Neural progenitor cell (in vitro differentiated cells): ENCODE measurements around the gene KRT40. TPM values are rescaled to one million over a fixed set of nuclear protein-coding genes. Genes with fewer than 3 reads are reported as not detected.
A peak's percentile ranks its signal among the peaks of the same experiment; 100 is the strongest.

Experiments
- DNase-seq: peaks from one replicate; pipeline ENCODE4 v3.0.0-alpha.2; 2016; ENCODE audit warnings: low spot score
- H2AFZ ChIP-seq: fragments of 200-600 bp; sonication (generic); replicated peaks from 2 replicates; pipeline ENCODE4 v1.6.1; 2016; ENCODE audit warnings: antibody characterized with exemption
- H3F3A ChIP-seq: fragments of 200-600 bp; sonication (generic); 2 replicates; pipeline ENCODE4 v1.6.1; 2016; ENCODE audit warnings: antibody characterized with exemption, low read depth
- H3K27ac ChIP-seq: fragments of 200-600 bp; sonication (generic); 2 replicates; pipeline ENCODE4 v1.5.1; 2016; ENCODE audit warnings: mild to moderate bottlenecking
- H3K27me3 ChIP-seq: fragments of 200-600 bp; sonication (generic); 2 replicates; pipeline ENCODE4 v1.6.1; 2016; ENCODE audit warnings: mild to moderate bottlenecking, moderate library complexity
- H3K36me3 ChIP-seq: fragments of 200-600 bp; sonication (generic); 2 replicates; pipeline ENCODE4 v1.5.1; 2016
- H3K4me1 ChIP-seq: fragments of 200-600 bp; sonication (generic); 2 replicates; pipeline ENCODE4 v1.6.1; 2016; ENCODE audit warnings: mixed run types
- H3K4me2 ChIP-seq: fragments of 200-600 bp; sonication (generic); 2 replicates; pipeline ENCODE4 v1.6.1; 2016
- H3K4me3 ChIP-seq: fragments of 200-600 bp; sonication (generic); 2 replicates; pipeline ENCODE4 v1.5.1; 2016
- H3K79me2 ChIP-seq: fragments of 200-600 bp; sonication (generic); 2 replicates; pipeline ENCODE4 v1.6.1; 2016; ENCODE audit warnings: low read depth
- H3K9ac ChIP-seq: fragments of 200-600 bp; sonication (generic); 2 replicates; pipeline ENCODE4 v1.6.1; 2016
- H3K9me3 ChIP-seq: fragments of 200-600 bp; sonication (generic); 2 replicates; pipeline ENCODE4 v1.5.1; 2016; ENCODE audit warnings: low read depth
- H4K20me1 ChIP-seq: fragments of 200-600 bp; sonication (generic); 2 replicates; pipeline ENCODE4 v1.6.1; 2016; ENCODE audit warnings: low read depth
- H3K27ac Mint-ChIP-seq: 3 replicates; pipeline ENCODE4 v1.8.0; 2021; ENCODE audit warnings: mixed read lengths
- H3K27me3 Mint-ChIP-seq: 2 replicates; pipeline ENCODE4 v1.8.0; 2022; ENCODE audit warnings: low read depth, mild to moderate bottlenecking, inconsistent platforms, moderate library complexity, mixed read lengths; ENCODE audit not compliant: insufficient read depth
- H3K36me3 Mint-ChIP-seq: 3 replicates; pipeline ENCODE4 v1.8.0; 2021; ENCODE audit warnings: mixed read lengths
- H3K4me1 Mint-ChIP-seq: 3 replicates; pipeline ENCODE4 v1.8.0; 2021; ENCODE audit warnings: mixed read lengths
- H3K4me3 Mint-ChIP-seq: 3 replicates; pipeline ENCODE4 v1.8.0; 2021; ENCODE audit warnings: mild to moderate bottlenecking, moderate library complexity, mixed read lengths
- H3K9me3 Mint-ChIP-seq: 3 replicates; pipeline ENCODE4 v1.8.0; 2020; ENCODE audit warnings: mixed read lengths
- EZH2 ChIP-seq: fragments of 200-600 bp; sonication (generic); IDR thresholded peaks from 2 replicates; pipeline ENCODE4 v1.6.1; 2017; ENCODE audit warnings: antibody characterized with exemption, mild to moderate bottlenecking, moderate library complexity
- EZH2phosphoT487 ChIP-seq: fragments of 200-600 bp; sonication (generic); IDR thresholded peaks from 2 replicates; pipeline ENCODE4 v1.6.1; 2017; ENCODE audit warnings: antibody characterized with exemption
- total RNA-seq: library from RNA; depleted of rRNA; stranded (reverse); fragments of >200 nt; gene quantifications from 2 replicates; pipeline ENCODE4 v1.2.3, GENCODE V29; 2015; ENCODE audit warnings: low replicate concordance
- TF ChIP-seq, protein P1 (sequence below): fragments of 200-600 bp; sonication (generic); IDR thresholded peaks from 2 replicates; pipeline ENCODE4 v1.5.1; 2017; ENCODE audit warnings: antibody characterized with exemption, mild to moderate bottlenecking

KRT40 gene
- total RNA-seq, 1 donor from 2014 or later = not detected

DNA sequence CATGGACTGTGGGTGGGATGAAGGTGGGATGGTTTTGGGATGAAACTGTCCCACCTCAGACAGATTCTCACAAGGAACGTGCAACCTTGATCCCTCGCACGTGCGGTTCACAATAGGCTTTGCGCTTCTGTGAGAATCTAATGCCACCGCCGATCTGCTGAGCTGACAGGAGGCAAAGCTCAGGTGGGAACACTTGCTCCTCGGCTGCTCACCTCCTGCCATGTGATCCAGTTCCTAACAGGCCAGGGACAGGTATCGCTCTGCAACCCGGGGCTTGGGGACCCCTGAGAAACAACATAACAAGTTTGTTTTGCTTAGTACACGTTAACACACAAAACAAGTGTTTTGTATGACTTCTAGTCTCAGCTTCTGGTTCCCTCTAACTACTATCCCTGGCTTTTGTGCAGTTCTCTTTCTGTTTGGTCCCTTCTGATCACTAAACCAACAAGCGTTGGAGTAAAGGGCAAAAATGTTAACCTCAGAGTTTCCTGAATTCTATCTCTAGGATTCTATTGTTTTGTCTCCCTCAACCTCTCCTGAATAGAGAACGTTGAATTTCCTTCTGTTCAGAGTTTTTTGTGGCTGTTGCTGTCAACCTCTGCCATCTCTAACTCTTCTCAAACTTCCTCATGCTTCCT, 32.6 kb upstream of the KRT40 start:
- no peak overlapping the region for H3K4me3 Mint-ChIP-seq
- no peaks in the 10 kb centered on the region for H3K27me3 Mint-ChIP-seq
- peak overlapping the region; percentile 1 for H2AFZ ChIP-seq

DNA sequence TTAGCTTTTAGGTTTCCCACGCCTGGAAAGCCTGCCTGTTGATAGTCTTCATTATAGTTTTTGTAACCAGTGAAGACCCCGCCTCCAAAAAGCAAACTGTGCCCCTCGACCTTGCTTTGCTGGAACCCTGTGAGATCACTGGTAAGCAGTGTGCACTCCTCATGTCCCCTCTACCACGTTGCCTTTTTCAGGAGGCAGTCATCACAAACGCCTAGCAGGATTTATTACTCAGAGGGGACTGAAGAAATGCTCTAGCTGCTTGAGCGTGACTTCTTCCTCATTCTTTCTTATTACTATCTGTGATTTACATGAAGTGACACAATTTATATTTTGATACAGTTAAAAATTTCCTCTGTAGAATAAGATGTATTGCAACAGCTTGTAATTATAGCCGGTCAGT, 31.3 kb upstream of the KRT40 start:
- DNase-seq = no peak
- H3K27ac ChIP-seq = no peak overlapping the region
- TF ChIP-seq EZH2 = no peak
- TF ChIP-seq, protein P1, sequence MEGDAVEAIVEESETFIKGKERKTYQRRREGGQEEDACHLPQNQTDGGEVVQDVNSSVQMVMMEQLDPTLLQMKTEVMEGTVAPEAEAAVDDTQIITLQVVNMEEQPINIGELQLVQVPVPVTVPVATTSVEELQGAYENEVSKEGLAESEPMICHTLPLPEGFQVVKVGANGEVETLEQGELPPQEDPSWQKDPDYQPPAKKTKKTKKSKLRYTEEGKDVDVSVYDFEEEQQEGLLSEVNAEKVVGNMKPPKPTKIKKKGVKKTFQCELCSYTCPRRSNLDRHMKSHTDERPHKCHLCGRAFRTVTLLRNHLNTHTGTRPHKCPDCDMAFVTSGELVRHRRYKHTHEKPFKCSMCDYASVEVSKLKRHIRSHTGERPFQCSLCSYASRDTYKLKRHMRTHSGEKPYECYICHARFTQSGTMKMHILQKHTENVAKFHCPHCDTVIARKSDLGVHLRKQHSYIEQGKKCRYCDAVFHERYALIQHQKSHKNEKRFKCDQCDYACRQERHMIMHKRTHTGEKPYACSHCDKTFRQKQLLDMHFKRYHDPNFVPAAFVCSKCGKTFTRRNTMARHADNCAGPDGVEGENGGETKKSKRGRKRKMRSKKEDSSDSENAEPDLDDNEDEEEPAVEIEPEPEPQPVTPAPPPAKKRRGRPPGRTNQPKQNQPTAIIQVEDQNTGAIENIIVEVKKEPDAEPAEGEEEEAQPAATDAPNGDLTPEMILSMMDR = no peak
- no peak for TF ChIP-seq EZH2phosphoT487
- no peaks in the 10 kb centered on the region for H3K27me3 Mint-ChIP-seq
- no peaks in the 10 kb centered on the region for H3K9me3 ChIP-seq
- H3K36me3 ChIP-seq = no peaks in the 10 kb centered on the region
- H3F3A ChIP-seq = no peaks in the 10 kb centered on the region
- H3K27me3 ChIP-seq = no peaks in the 10 kb centered on the region
- no peak overlapping the region for H3K27ac Mint-ChIP-seq
- H3K4me3 Mint-ChIP-seq = no peak overlapping the region
- H3K9ac ChIP-seq = no peak overlapping the region
- no peaks in the 10 kb centered on the region for H3K36me3 Mint-ChIP-seq
- H3K79me2 ChIP-seq = no peaks in the 10 kb centered on the region
- H2AFZ ChIP-seq = no peak overlapping the region
- no peaks in the 10 kb centered on the region for H3K9me3 Mint-ChIP-seq
- no peaks in the 10 kb centered on the region for H3K4me1 ChIP-seq
- no peak overlapping the region for H3K4me3 ChIP-seq
- no peaks in the 10 kb centered on the region for H3K4me1 Mint-ChIP-seq
- no peaks in the 10 kb centered on the region for H4K20me1 ChIP-seq
- H3K4me2 ChIP-seq = no peak overlapping the region

More for the DNA sequence above, 32.6 kb upstream of the KRT40 start:
- no peaks in the 10 kb centered on the region for H3K4me1 Mint-ChIP-seq
- no peak for DNase-seq
- no peaks in the 10 kb centered on the region for H3K4me1 ChIP-seq
- H3K27ac ChIP-seq = no peak overlapping the region
- H3K79me2 ChIP-seq = no peaks in the 10 kb centered on the region
- no peaks in the 10 kb centered on the region for H3K9me3 Mint-ChIP-seq
- no peak for TF ChIP-seq EZH2phosphoT487
- TF ChIP-seq, protein P1 = no peak
- TF ChIP-seq EZH2 = no peak
- H3F3A ChIP-seq = no peaks in the 10 kb centered on the region
- H3K36me3 Mint-ChIP-seq = no peaks in the 10 kb centered on the region
- H3K9me3 ChIP-seq = no peaks in the 10 kb centered on the region
- H4K20me1 ChIP-seq = no peaks in the 10 kb centered on the region
- no peak overlapping the region for H3K9ac ChIP-seq
- H3K4me3 ChIP-seq = no peak overlapping the region
- no peaks in the 10 kb centered on the region for H3K27me3 ChIP-seq
- no peaks in the 10 kb centered on the region for H3K36me3 ChIP-seq
- H3K4me2 ChIP-seq = no peak overlapping the region
- no peak overlapping the region for H3K27ac Mint-ChIP-seq

- Histone ChIP-seq H3K4me1 (peaks cover 14% of the 10 kb centered on the region), H3K27me3 (no peaks in the 10 kb centered on the region), H3K9me3 (no peaks in the 10 kb centered on the region), H3K9ac (no peak overlapping the region), H2AFZ (no peak overlapping the region), H3K27ac (no peak overlapping the region), H3K36me3 (no peaks in the 10 kb centered on the region), H3K4me2 (no peak overlapping the region), H3K4me3 (no peak overlapping the region), H3F3A (no peaks in the 10 kb centered on the region), H3K79me2 (no peaks in the 10 kb centered on the region), H4K20me1 (no peaks in the 10 kb centered on the region)
- no peaks in the 10 kb centered on the region for H3K9me3 Mint-ChIP-seq
- no peak overlapping the region for H3K27ac Mint-ChIP-seq
- no peaks in the 10 kb centered on the region for H3K36me3 Mint-ChIP-seq
- H3K27me3 Mint-ChIP-seq = no peaks in the 10 kb centered on the region
- no peaks in the 10 kb centered on the region for H3K4me1 Mint-ChIP-seq
- TF ChIP-seq EZH2phosphoT487 = no peak
- TF ChIP-seq EZH2 = no peak
- TF ChIP-seq, protein P1 = no peak
- no peak overlapping the region for H3K4me3 Mint-ChIP-seq
- no peak for DNase-seq
Observed at GRCh38 chr17:41013606-41014005, 29.5 kb upstream of the KRT40 start.
